GM21447 (cell line): ENCODE results near the gene CCDC88B.
"Not testable (repeated sequence)": the region's sequence is repeated elsewhere in the genome, so short reads cannot be mapped to it uniquely, and the experiment has no call there.

ENCODE experiments used
- ATAC-seq: cut with Tn5 transposase; IDR thresholded peaks from one replicate; pipeline ENCODE4 v1.9.1; 2021; ENCODE audit not compliant: unreplicated experiment

CCDC88B gene

GRCh38 chr11:64305075-64305690 is 34.8 kb upstream of the CCDC88B start, which contains the start of gene ESRRA:
Gene ESRRA (plus strand): TSS chr11:64305524. CDS start chr11:64307180, 1,656 bp downstream.
- ATAC-seq = peak; percentile 59

- ATAC-seq = peak; percentile 34
Measured at GRCh38 chr11:64305691-64306562, 34.1 kb upstream of the CCDC88B start.

- ATAC-seq = no peak
Measured at GRCh38 chr11:64306563-64306875, 33.5 kb upstream of the CCDC88B start.

- ATAC-seq = no peak
Measured at GRCh38 chr11:64306876-64307622, 33.0 kb upstream of the CCDC88B start.

GRCh38 chr11:64307795-64308194 is 32.2 kb upstream of the CCDC88B start:
- ATAC-seq = not testable (repeated sequence)

- no peak for ATAC-seq
Measured at GRCh38 chr11:64312947-64313346, 27.1 kb upstream of the CCDC88B start.

- ATAC-seq = no peak
Measured at GRCh38 chr11:64313491-64314145, 26.4 kb upstream of the CCDC88B start.

GRCh38 chr11:64314146-64314804 is 25.7 kb upstream of the CCDC88B start:
- ATAC-seq = no peak

- no peak for ATAC-seq
Measured at GRCh38 chr11:64314805-64315561, 25.0 kb upstream of the CCDC88B start.

- ATAC-seq = not testable (repeated sequence)
Measured at GRCh38 chr11:64315667-64316526, 24.1 kb upstream of the CCDC88B start.

GRCh38 chr11:64316672-64317324 is 23.2 kb upstream of the CCDC88B start:
- peak; percentile 5 for ATAC-seq

GRCh38 chr11:64317325-64317960 is 22.6 kb upstream of the CCDC88B start, which contains the start of gene TRMT112:
Gene TRMT112 (minus strand): TSS chr11:64317559. CDS start chr11:64317526, 33 bp downstream.
- peak; percentile 72 for ATAC-seq

GRCh38 chr11:64317961-64318765 is 21.8 kb upstream of the CCDC88B start, which contains the start of gene PRDX5:
Gene PRDX5 (plus strand): TSS chr11:64318121. CDS start chr11:64318216, 95 bp downstream.
- peak; percentile 46 for ATAC-seq

GRCh38 chr11:64318766-64319761 is 20.9 kb upstream of the CCDC88B start:
- ATAC-seq = no peak

GRCh38 chr11:64320556-64320955 is 19.4 kb upstream of the CCDC88B start:
- no peak for ATAC-seq

GRCh38 chr11:64321026-64321425 is 19.0 kb upstream of the CCDC88B start:
- ATAC-seq = no peak
